GM18502 (cell line): ENCODE measurements around the gene LAMB1.
"Not testable (repeated sequence)": the region's sequence is repeated elsewhere in the genome, so short reads cannot be mapped to it uniquely, and the experiment has no call there.

Experiments used
- ATAC-seq: cut with Tn5 transposase; IDR thresholded peaks from one replicate; pipeline ENCODE4 v1.9.1; 2021; ENCODE audit warnings: mild to moderate bottlenecking; ENCODE audit not compliant: unreplicated experiment, poor library complexity

Gene LAMB1

GRCh38 chr7:107890493-107890961 is 112.4 kb downstream of the LAMB1 start:
- ATAC-seq, result peak; percentile 5

GRCh38 chr7:107889992-107890391 is 113.0 kb downstream of the LAMB1 start:
- no peak for ATAC-seq

GRCh38 chr7:107887827-107888226 is 115.1 kb downstream of the LAMB1 start:
- not testable (repeated sequence) for ATAC-seq

- no peak for ATAC-seq
Measured at GRCh38 chr7:107884066-107884818, 118.7 kb downstream of the LAMB1 start.

- no peak for ATAC-seq
Measured at GRCh38 chr7:107882766-107883165, 120.2 kb downstream of the LAMB1 start.

GRCh38 chr7:107879400-107880035 is 123.4 kb downstream of the LAMB1 start:
- peak; percentile 81 for ATAC-seq

GRCh38 chr7:107878636-107879035 is 124.3 kb downstream of the LAMB1 start:
- no peak for ATAC-seq

GRCh38 chr7:107877731-107878382 is 125.1 kb downstream of the LAMB1 start:
- no peak for ATAC-seq

- no peak for ATAC-seq
Measured at GRCh38 chr7:107876916-107877315, 126.0 kb downstream of the LAMB1 start.

GRCh38 chr7:107874605-107875446 is 128.1 kb downstream of the LAMB1 start:
- ATAC-seq, result peak; percentile 67

GRCh38 chr7:107874111-107874510 is 128.8 kb downstream of the LAMB1 start:
- no peak for ATAC-seq
